Neural cell (in vitro differentiated cells): Measurements from ENCODE around the gene PLET1.

Experiments
- RAD21 ChIP-seq: fragments of 450-650 bp; conservative IDR thresholded peaks from 2 replicates; pipeline ENCODE4 v1.6.1; 2014; ENCODE audit warnings: antibody characterized with exemption, mild to moderate bottlenecking, moderate library complexity
- TF ChIP-seq, protein P1 (sequence below): fragments of 450-650 bp; IDR thresholded peaks from 2 replicates; pipeline ENCODE4 v1.5.1; 2014; ENCODE audit warnings: antibody characterized with exemption, mild to moderate bottlenecking, moderate library complexity; ENCODE audit not compliant: poor library complexity, severe bottlenecking

DNA sequence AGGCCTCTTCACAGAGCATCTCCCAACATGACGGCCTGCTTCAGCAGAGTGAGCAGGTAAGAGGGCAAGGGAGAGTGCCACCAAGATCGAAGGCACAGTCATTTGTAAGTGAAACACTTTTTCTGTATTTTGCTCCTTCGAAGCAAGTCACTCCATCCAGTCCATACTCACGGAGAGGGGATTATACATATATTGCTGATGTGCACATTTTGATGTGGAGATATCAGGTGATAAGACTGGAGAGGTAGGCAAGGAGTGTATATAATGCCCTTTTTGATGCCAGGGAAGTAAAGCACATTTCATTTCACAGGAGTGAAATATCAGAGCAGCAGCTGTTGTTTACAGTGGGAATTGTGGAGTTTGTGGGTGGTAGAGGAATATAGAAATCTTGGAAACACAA is 23.2 kb downstream of the PLET1 start:
- TF ChIP-seq, protein P1, sequence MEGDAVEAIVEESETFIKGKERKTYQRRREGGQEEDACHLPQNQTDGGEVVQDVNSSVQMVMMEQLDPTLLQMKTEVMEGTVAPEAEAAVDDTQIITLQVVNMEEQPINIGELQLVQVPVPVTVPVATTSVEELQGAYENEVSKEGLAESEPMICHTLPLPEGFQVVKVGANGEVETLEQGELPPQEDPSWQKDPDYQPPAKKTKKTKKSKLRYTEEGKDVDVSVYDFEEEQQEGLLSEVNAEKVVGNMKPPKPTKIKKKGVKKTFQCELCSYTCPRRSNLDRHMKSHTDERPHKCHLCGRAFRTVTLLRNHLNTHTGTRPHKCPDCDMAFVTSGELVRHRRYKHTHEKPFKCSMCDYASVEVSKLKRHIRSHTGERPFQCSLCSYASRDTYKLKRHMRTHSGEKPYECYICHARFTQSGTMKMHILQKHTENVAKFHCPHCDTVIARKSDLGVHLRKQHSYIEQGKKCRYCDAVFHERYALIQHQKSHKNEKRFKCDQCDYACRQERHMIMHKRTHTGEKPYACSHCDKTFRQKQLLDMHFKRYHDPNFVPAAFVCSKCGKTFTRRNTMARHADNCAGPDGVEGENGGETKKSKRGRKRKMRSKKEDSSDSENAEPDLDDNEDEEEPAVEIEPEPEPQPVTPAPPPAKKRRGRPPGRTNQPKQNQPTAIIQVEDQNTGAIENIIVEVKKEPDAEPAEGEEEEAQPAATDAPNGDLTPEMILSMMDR, result no peak
- no peak for TF ChIP-seq RAD21
